GM18511 (cell line): ENCODE data around the gene NAE1.
"Not testable (repeated sequence)": the region's sequence is repeated elsewhere in the genome, so short reads cannot be mapped to it uniquely, and the experiment has no call there.

Experiments
- ATAC-seq: cut with Tn5 transposase; IDR thresholded peaks from one replicate; pipeline ENCODE4 v1.9.1; 2021; ENCODE audit warnings: mild to moderate bottlenecking, moderate library complexity; ENCODE audit not compliant: unreplicated experiment

Gene NAE1

DNA sequence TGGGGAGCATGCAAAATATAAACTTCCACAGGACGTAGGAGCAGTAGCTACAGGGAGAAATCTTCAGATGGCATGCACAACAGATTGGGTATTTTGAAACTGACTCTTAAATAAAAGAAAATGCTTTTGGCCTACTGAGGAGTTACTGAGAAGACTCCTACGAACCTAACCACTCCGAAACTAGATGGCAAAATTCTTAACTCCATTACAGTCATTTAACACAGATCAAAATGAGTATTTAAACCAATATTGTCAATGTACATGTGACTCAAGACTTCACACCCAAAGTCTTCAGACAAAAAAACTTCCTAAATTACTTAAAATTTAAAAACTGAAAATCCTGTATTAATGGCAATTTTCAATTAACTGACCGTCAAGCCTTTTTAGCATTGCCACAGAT, 21.0 kb downstream of the NAE1 start:
- ATAC-seq: no peak

DNA sequence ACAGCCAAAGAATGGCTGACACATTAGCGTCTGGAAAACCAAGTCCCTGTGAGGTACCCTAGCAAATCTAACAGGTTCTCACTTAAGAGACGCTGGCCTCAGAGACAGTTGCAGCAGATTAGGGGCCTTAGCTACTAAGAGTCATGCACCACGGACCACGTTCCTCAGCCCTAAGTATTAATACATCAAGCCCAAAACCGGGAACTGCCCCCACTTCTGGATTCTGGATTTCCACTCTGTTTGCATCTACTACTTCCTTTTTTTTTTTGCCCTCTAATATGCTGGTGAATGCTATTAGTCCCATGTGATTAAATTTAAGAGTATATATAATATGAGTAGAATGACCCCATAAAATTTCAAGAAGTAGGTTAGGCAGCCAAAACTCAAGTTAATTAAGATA, 28.6 kb downstream of the NAE1 start:
- no peak for ATAC-seq

DNA sequence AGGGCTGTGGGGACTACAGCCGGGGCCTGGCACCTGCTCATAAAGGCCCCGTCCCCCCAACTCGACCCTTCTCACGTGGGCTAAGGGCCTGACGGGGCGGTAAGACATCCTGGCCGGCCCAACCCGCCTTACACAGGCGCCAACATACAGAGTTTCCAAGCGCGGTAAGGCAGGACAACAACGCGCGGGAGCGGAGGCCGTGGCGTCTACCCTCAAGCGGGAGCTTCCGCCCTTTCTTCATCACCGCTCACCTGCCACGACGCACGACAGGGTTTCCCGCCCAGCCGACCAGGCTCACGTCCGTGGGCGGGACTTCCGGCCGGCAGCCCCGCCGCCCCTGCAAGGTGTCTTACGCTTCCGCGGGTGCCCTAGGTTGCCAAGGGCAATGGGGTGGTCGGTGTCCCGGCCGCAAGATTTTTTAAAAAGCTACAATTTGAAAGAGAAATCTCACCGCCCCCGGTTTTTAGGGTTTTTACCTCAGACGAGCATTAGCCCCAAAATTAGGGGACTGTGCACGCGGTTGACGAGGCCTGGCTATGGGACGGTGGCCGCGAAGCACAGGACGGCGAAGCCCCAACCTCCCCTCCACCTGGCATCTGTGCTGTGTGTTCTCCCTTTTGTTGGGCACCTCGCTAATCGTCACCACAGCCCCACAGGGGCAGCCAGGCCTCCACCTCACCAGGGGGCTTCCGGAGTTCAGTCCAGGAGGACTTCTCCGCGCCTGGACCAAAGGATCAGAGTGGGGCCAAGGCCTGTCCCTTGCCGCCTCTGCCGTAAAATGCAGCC, 29.3 kb downstream of the NAE1 start, which contains the start of gene TERB1:
Gene TERB1, minus strand, starts transcription at position 265 of the 786 bp plus-strand sequence. CDS start 4,786 bp downstream, outside the sequence.
- ATAC-seq: no peak

DNA sequence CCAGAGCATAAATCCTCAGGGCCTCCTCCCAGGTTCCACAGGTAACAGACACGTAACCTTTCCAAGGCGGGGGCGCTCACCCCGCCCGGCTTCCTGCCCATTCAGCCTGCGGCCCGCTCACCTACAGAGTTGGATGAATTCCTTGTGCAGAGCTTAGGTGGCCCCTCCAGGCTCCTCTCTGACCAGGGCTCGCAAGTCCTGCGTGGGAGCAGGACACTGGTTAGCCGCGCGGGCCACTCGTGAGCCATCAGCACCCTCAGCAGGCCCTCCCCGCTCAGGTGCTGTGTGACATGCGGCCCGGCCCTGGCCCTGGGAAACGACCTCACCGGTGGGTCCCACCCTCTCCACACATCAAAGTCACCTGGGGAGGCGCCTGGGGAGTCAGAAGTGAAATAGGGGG, 29.9 kb downstream of the NAE1 start:
- no peak for ATAC-seq

DNA sequence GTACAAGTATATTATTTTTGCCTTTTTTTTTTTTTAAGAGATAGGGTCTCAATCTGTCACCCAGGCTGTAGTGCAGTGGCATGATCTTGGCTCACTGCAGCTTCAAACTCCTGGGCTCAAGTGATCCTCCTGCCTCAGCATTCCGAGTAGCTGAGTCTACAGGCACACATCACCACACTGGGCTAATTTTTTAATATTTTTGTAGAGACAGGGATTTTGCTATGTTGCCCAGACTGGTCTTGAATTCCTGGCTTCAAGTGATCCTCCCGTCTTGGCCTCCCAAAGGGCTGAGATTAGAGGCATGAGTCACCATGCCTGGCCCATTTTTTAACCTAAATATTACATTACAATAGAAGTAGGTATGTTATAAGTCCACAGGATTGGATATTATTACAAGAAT, 32.6 kb downstream of the NAE1 start:
- ATAC-seq: no peak

DNA sequence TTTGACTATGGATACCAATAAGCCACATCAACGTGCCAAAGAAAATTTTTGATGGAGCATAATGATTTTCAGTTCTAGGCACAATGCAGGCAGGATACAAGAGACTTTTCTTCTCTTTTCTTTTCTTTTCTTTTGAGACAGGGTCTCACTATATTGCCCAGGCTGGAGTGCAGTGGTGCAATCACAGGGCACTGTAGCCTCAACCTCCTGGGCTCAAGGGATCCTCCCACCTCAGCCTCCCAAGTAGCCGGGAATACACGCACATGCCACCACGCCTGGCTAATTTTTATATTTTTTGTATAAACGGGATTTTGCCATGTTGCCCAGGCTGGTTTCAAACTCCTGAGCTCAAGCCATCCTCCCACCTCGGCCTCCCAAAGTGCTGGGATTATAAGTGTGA, 36.8 kb downstream of the NAE1 start:
- not testable (repeated sequence) for ATAC-seq

DNA sequence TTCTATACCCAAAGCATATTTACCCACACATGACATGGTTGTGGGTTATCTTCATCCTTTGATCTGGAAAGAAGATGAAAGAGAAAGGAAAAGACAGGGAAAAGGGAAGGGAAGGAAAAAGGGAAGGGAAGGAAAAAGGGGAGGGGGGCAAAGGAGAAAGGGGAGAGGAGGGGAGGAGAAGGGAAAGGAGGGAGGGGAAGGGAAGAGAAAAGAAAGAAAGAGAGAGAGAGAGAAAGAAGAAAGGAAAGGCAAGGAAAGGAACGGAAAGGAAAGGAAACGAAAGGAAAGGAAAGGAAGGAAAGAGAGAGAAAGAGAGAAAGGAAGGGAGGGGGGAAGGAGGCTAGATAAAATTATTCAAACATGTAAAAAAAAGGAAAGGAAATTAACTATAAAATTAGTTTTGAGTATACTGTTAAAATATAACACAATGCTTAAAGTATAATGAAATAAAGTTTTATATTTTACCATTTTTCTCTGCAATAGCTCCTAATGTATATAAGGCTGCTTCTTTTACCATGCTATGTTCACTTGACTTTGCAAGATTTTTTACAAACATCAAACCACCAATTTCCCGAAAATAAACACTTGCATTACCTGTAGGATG, 40.5 kb downstream of the NAE1 start:
- ATAC-seq: no peak

DNA sequence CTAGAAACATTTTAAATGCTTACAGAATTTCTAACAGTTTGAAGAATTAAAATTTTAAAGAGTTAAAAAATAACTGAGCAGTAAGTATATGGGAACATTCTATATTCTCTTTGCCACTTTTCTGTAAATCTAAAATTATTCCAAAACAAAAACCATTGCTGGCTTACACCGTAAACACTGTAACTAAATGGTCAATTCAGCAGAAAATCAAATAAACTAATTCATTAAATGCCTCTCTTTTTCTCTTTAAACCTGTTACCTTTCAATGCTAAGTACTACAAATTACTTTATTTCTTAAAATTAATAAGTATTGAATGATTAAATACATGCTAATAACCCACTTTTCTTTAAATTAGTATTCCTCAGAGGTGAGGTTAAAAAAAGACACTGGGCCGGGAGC, 43.3 kb downstream of the NAE1 start:
- ATAC-seq: no peak

DNA sequence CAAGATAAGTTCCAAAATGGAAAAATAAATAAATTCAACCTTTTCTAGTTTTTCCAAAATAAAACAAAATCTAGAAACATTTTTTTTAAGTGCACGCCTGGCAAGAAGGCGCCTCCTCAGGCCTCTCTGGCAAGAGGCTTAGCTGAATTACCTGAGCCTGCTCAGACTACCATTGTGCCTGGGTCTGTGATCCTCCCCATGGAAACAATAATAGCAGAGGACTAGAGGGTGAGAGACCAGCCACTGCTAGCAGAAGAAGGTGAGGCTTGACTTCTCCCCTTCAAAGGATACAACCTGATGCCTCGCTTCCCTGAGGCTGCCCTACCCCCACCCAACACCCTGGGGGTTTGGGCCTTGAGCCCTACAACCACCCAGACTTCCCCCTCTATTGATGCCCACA, 44.2 kb downstream of the NAE1 start:
- ATAC-seq: no peak

DNA sequence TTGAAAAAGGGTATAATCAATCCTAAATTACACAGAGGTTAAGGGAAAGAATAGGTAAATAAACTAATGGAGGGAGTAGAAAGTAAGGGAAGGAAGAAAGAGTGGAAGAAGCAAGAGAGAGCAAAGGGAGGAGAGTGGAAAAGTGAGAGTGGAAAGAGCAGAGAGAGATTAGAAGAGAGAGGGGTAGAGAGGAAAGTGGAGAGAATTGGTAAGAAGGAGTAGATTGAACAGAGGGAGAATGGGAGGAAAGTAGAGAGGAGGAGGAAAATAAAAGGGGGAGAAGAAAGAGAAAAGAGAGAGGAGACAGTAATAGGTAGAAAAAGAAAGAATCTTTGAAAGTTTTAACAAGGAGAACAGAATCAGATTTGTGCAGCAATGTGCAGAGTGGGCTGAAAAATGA, 54.3 kb downstream of the NAE1 start:
- ATAC-seq: no peak

DNA sequence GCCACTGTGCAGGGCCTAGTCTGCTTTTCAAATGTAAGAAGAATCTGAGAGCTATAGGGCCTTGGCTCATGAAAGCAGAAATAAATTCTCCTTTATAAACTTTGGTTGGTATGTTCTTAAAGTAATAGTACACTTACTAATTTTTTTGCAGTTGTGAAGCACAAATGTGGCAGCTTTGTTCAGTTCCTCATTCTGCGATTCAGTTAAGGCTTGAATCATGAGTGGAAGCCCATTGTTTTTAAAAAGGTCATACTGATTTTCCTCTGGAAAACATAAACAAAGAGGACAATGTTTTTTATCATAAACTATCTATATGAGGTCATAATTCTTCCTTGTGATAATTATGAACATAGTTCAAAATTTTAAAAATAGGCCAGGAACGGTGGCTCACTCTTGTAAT, 55.8 kb downstream of the NAE1 start:
- no peak for ATAC-seq

DNA sequence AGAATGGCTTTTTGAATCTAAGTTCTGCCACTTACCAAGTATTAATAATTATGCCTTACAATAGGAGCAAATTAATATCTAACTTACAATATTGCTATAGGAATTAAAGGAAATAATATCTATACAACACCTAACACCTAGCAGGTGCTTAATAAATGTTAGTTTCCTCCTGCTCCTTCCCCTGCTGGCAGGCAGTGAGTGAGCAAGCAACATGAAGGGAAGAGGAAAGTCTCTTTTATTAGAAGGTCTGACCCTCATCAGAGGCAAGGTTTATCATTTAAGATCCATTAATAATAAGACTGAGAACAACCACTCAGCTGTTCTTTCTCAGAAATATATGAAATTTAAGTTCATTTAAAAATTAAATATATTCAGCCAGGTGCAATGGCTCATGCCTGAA, 72.7 kb downstream of the NAE1 start:
- no peak for ATAC-seq

DNA sequence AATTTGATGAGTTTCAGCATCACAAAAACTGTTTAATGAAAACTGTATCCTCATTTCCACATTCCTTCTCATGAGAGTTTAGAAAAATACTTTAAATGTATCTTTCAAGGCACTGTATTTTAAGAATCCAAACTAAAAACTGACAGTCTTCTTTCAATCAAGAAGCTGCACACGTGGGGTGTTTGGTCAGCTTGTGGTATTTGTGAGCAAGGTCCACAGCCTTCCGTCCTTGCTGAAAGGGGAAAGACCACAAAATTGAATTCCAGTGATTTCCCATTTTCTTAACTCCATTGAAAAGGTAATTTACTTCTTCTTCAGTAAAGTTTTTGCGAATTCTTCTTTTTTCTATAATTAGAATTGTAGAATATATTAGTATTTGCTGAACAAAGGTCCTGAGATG, 76.0 kb downstream of the NAE1 start:
- no peak for ATAC-seq

DNA sequence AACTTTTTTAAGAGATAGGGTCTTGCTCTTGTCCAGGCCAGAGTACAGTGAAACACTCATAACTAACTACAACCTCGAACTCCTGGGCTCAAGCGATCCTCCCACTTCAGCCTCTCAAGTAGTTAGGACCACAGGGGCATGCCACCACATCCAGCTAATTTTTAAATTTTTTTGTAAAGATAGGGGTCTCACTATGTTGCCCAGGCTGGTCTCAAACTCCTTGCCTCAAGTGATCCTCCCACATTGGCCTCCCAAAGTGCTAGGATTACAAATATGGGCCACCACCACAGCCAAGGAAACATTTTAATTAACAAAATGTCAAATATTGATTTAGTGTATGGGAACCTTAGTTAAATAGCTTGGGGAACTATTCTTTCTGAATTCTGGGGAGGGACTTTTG, 76.6 kb downstream of the NAE1 start:
- no peak for ATAC-seq

DNA sequence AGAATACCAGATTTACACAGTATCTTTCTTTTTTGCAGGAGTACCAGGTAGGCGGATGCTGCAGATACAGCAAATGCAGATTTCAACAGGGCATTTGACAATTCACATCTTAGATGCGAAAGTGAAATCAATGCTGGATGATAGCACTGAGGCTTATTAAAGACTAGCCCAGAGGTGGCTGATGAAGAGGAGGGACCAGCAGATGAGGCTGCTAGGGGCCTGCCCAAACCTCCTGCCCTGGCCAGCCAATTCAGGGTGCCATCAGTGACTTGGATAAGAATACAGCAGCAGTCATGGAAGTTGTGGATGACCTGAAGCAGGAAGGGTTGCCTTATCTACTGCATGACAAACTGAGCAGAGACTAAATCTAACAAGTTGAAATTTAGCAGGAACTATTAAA, 77.8 kb downstream of the NAE1 start:
- ATAC-seq: no peak
